ENCODE results near the gene ANKDD1A.

- TF ChIP-seq ZBTB26 (tag by site-specific recombination; optimal IDR thresholded peaks at IDR 0.05) (no peak), CTCF (tag by site-specific recombination; IDR thresholded peaks at IDR 0.05) (no peak), ZBTB17 (tag by site-specific recombination; IDR thresholded peaks at IDR 0.05) (no peak), REST (tag by site-specific recombination; IDR thresholded peaks at IDR 0.05) (no peak), ZNF138 (tag by site-specific recombination; IDR thresholded peaks at IDR 0.05; ENCODE audit: borderline replicate concordance) (no peak), OVOL3 (tag by site-specific recombination; IDR thresholded peaks at IDR 0.05) (no peak), YY2 (tag by site-specific recombination; IDR thresholded peaks at IDR 0.05) (no peak), RBAK (tag by site-specific recombination; IDR thresholded peaks at IDR 0.05) (no peak), HOXA7 (CRISPR knock-in tag; IDR thresholded peaks at IDR 0.05; ENCODE audit: borderline replicate concordance) (no peak), TCF7L2 (IDR thresholded peaks at IDR 0.05; ENCODE audit: borderline replicate concordance, low read depth, low read length) (no peak), ZNF132 (tag by site-specific recombination; IDR thresholded peaks at IDR 0.05; ENCODE audit: borderline replicate concordance) (no peak), ZNF23 (tag by site-specific recombination; IDR thresholded peaks at IDR 0.05; ENCODE audit: borderline replicate concordance) (no peak)
These were observed 5.8 kb upstream of the ANKDD1A start for GRCh38 chr15:64905941-64906340.

All from HEK293 (cell line).